Stomach (tissue), 9 donors: ENCODE measurements around the gene IL6ST. TPM values are rescaled to one million over a fixed set of nuclear protein-coding genes. Genes with fewer than 3 reads are reported as not detected.
A peak's percentile ranks its signal among the peaks of the same experiment; 100 is the strongest.

Experiments used
- DNase-seq, 2 donors: peaks; one replicate each; pipeline versions ENCODE4 v3.0.0 to v3.0.0-alpha.2; 2013 to 2019
- H3K27ac ChIP-seq, 5 donors: fragments of 200-600 bp in 4 of 5; sonication (generic) in 4 of 5; one replicate each; pipeline ENCODE4 v1.5.1; 2013 to 2019; ENCODE audit warnings: mild to moderate bottlenecking in 1 of 5, moderate library complexity in 1 of 5
- H3K27me3 ChIP-seq, 3 donors: fragments of 200-600 bp; sonication (generic); one replicate each; pipeline ENCODE4 v1.5.1; 2017 to 2019; ENCODE audit warnings: mixed run types in 1 of 3
- H3K36me3 ChIP-seq, 4 donors: fragments of 200-600 bp; sonication (generic); 1 replicate in 3 of 4; 2 replicates in 1 of 4; pipeline ENCODE4 v1.5.1; 2016 to 2019
- H3K4me1 ChIP-seq, 4 donors: fragments of 200-600 bp; sonication (generic); one replicate each; pipeline ENCODE4 v1.5.1; 2016 to 2019
- H3K4me3 ChIP-seq, 4 donors: fragments of 200-600 bp; sonication (generic) in 3 of 4; one replicate each; pipeline ENCODE4 v1.5.1; 2016 to 2019; ENCODE audit warnings: mild to moderate bottlenecking in 1 of 4
- H3K9me3 ChIP-seq, 4 donors: fragments of 200-600 bp; sonication (generic); one replicate each; pipeline ENCODE4 v1.5.1; 2016 to 2019
- EP300 ChIP-seq: sonication (generic); formaldehyde crosslinking; IDR thresholded peaks from one replicate; pipeline ENCODE4 v1.6.1; 2017; ENCODE audit warnings: antibody characterized with exemption
- POLR2A ChIP-seq, 4 donors: fragments of 450-650 bp; IDR thresholded peaks; one replicate each; pipeline ENCODE4 v1.6.1; 2016; ENCODE audit warnings: antibody characterized with exemption in 4 of 4, control low read depth in 2 of 4, mild to moderate bottlenecking in 1 of 4, moderate library complexity in 1 of 4
- POLR2AphosphoS5 ChIP-seq, 3 donors: sonication (generic); formaldehyde crosslinking; IDR thresholded peaks; one replicate each; pipeline ENCODE4 v1.6.1; 2016; ENCODE audit warnings: antibody characterized with exemption in 3 of 3
- WGBS, 5 donors: extraction: QIAGEN DNeasy Blood & Tissue Kit in 3 of 5; methylation state at CpG; one replicate each; pipeline versions ENCODE4 v1.1.5 to v1.1.7; 2013 to 2018; 5-methylcytosine and 5-hydroxymethylcytosine counted together
- intact Hi-C: fragments of 100-400 bp; cut with DNase I; formaldehyde crosslinking; loops from one replicate; pipeline ENCODE4 v1.15.1; 2023; ENCODE audit warnings: low total_unique reads
- polyA plus RNA-seq, 3 donors: library from polyadenylated mRNA; stranded (reverse); fragments of 200-250 nt; gene quantifications; one replicate each; pipeline ENCODE4 v1.2.3, GENCODE V29; 2013
- total RNA-seq, 5 donors: library from RNA; depleted of rRNA; stranded (reverse); fragments of >200 nt; gene quantifications; one replicate each; pipeline versions ENCODE4 v1.1.0 to v1.2.3, GENCODE V29; 2014 to 2016
- TF ChIP-seq, protein P1 (sequence below), 7 experiments: fragments of 450-650 bp in 4 of 7; fragments of 200-600 bp in 3 of 7; sonication (generic) in 3 of 7; IDR thresholded peaks; one replicate each; pipeline ENCODE4 v1.5.1; 2016 to 2019; ENCODE audit warnings: antibody characterized with exemption in 7 of 7, control low read depth in 2 of 7, mild to moderate bottlenecking in 1 of 7
- donor health status: healthy with polysubstance abuse.
- donor health status: Bipolar disorder and iron deficiency.
- donor health status: healthy.

The IL6ST gene
- total and polyA plus RNA-seq, 8 donors = 18.5 to 466 (median 53.6) TPM

DNA sequence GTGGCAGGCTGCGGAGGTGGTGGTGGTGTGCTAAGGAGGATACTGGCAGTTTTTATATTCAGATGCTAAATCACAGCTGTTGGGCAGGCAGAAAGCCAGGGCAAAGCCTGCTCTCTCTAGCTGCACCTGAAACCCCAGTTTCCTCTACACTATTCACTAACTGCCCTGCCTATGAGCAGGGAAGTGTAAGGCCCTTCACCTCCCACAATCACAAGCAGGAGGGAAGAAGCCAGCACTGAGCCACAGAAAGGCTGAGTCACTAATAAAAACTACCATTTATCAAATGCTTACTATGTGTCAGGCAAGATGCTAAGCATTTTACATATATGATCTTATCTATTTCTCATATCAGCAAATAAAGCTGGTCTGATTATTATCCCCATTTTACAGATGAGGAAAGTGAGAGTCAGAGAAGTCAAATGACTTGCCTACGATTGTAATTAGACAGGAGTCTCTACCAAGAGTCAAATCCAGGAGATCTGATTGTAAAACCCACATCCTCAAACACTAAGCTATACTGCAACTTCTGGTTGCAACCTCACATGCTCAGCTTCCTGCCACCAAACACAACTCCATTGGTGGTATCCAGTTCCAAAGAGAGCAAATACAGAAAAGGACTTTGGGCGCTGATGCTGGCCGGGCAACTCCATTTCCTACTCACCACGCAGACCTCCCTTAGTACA is 17.7 kb upstream of the IL6ST start:
- intact Hi-C loops = no loop called here
- Histone ChIP-seq H3K27ac (peak overlapping the region; percentile 50 to 77 (median 56)), H3K36me3 (no peaks in the 10 kb centered on the region), H3K4me1 (peaks cover 10 to 24% (median 19%) of the 10 kb centered on the region in 4 donors), H3K9me3 (no peaks in the 10 kb centered on the region), H3K27me3 (no peaks in the 10 kb centered on the region), H3K4me3 (no peak overlapping the region)
- DNase-seq = peak; percentile 54 to 57
- TF ChIP-seq POLR2A (IDR thresholded peaks at IDR 0.05) (no peak), EP300 (no peak), POLR2AphosphoS5 (IDR thresholded peaks at IDR 0.05) (no peak)
- TF ChIP-seq, protein P1, sequence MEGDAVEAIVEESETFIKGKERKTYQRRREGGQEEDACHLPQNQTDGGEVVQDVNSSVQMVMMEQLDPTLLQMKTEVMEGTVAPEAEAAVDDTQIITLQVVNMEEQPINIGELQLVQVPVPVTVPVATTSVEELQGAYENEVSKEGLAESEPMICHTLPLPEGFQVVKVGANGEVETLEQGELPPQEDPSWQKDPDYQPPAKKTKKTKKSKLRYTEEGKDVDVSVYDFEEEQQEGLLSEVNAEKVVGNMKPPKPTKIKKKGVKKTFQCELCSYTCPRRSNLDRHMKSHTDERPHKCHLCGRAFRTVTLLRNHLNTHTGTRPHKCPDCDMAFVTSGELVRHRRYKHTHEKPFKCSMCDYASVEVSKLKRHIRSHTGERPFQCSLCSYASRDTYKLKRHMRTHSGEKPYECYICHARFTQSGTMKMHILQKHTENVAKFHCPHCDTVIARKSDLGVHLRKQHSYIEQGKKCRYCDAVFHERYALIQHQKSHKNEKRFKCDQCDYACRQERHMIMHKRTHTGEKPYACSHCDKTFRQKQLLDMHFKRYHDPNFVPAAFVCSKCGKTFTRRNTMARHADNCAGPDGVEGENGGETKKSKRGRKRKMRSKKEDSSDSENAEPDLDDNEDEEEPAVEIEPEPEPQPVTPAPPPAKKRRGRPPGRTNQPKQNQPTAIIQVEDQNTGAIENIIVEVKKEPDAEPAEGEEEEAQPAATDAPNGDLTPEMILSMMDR (IDR thresholded peaks at IDR 0.05) = no peak
- 57 to 76% (median 61%) methylated on average over 5 of the region's 5 CpGs for WGBS, 5 donors

DNA sequence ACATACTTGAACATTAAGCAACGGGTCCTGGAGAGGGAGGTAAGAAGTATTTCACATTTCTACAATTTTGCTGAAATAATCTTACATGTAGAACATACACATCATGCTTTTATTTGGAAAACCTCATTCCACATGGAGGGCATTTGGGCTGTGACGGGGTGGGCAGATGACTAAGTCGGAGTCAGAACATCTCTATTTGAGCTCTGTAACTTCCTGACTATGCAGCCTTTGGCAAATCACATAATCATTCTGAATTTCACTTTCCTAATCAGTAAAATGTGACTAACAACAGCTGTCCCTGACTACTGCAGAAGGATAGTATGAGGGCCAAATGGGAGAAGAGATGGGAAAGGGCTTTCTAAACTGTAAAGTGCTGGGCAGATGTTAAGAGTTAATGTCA is 17.1 kb upstream of the IL6ST start:
- H3K36me3 ChIP-seq = no peaks in the 10 kb centered on the region
- TF ChIP-seq, protein P1 (IDR thresholded peaks at IDR 0.05) = no peak
- TF ChIP-seq POLR2A (IDR thresholded peaks at IDR 0.05) = no peak
- no peak for TF ChIP-seq EP300
- peak in 1 of 3 donors; percentile 38 for TF ChIP-seq POLR2AphosphoS5 (IDR thresholded peaks at IDR 0.05)
- H3K4me3 ChIP-seq = no peak overlapping the region
- intact Hi-C loops = no loop called here
- no peaks in the 10 kb centered on the region for H3K27me3 ChIP-seq
- H3K4me1 ChIP-seq = peaks cover 10 to 24% (median 19%) of the 10 kb centered on the region in 4 donors
- no peaks in the 10 kb centered on the region for H3K9me3 ChIP-seq
- peak overlapping the region; percentile 50 to 77 (median 56) for H3K27ac ChIP-seq
- no peak for DNase-seq
- 66 to 77% (median 75%) methylated on average over 3 of the region's 3 CpGs for WGBS, 5 donors

DNA sequence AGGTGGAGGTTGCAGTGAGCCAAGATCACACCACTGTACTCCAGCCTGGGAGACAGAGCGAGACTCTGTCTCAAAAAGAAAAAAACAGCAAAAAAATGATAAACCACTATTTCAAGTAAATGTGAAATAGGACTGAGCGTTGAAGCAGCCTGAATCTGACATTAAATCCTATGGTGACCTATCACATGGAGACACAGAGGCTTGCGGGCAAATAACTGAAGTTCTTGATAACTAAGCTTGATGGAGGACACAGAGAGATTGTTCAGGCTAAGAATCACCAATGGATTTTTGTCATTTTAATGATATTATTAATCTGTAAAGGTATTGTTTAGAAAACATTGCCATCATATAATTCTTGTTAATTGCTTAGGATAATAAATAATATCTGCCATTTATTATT is 15.7 kb upstream of the IL6ST start:
- H3K4me1 ChIP-seq = peaks cover 10 to 24% (median 19%) of the 10 kb centered on the region in 4 donors
- H3K9me3 ChIP-seq = no peaks in the 10 kb centered on the region
- H3K27ac ChIP-seq = no peak overlapping the region
- no peak overlapping the region for H3K4me3 ChIP-seq
- intact Hi-C loops = no loop called here
- WGBS, 5 donors = 95 to 99% (median 97%) methylated on average over 3 of the region's 3 CpGs
- no peaks in the 10 kb centered on the region for H3K36me3 ChIP-seq
- DNase-seq = no peak
- no peaks in the 10 kb centered on the region for H3K27me3 ChIP-seq
- TF ChIP-seq, protein P1 (IDR thresholded peaks at IDR 0.05) = no peak
- no peak for TF ChIP-seq POLR2A (IDR thresholded peaks at IDR 0.05)
- TF ChIP-seq EP300 = no peak
- TF ChIP-seq POLR2AphosphoS5 (IDR thresholded peaks at IDR 0.05) = no peak

DNA sequence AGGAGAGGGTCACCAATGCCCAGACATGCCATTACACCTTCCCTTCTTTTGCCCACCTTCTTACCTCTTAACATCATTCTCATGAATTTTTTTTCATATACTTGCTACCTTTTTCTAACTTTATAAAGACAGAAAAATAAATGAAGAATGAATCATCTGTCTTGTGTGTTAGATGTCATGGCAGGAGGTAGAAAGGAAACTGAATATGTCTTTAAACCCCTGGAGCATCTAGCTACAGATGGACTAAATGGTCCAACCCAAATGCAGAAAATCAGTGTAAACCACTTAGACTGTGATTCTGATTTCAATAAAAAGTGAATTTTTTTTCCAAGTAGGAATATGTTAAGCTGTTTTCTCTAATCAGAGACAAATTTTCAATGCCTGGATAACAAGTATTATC is 11.8 kb upstream of the IL6ST start:
- no peak overlapping the region for H3K27ac ChIP-seq
- H3K9me3 ChIP-seq = peaks cover 0 to 6% (median 2%) of the 10 kb centered on the region in 4 donors
- TF ChIP-seq, protein P1 (IDR thresholded peaks at IDR 0.05) = no peak
- no peak for TF ChIP-seq POLR2A (IDR thresholded peaks at IDR 0.05)
- TF ChIP-seq POLR2AphosphoS5 (IDR thresholded peaks at IDR 0.05) = no peak
- TF ChIP-seq EP300 = no peak
- no peak for DNase-seq
- H3K27me3 ChIP-seq = no peaks in the 10 kb centered on the region
- peaks cover 0 to 11% (median 7%) of the 10 kb centered on the region in 4 donors for H3K4me1 ChIP-seq
- no peaks in the 10 kb centered on the region for H3K36me3 ChIP-seq
- intact Hi-C loops = no loop called here
- no peak overlapping the region for H3K4me3 ChIP-seq
